ENCODE results near the gene DCAF6.
"Not testable (repeated sequence)": the region's sequence is repeated elsewhere in the genome, so short reads cannot be mapped to it uniquely, and the experiment has no call there.

DCAF6 gene

DNA sequence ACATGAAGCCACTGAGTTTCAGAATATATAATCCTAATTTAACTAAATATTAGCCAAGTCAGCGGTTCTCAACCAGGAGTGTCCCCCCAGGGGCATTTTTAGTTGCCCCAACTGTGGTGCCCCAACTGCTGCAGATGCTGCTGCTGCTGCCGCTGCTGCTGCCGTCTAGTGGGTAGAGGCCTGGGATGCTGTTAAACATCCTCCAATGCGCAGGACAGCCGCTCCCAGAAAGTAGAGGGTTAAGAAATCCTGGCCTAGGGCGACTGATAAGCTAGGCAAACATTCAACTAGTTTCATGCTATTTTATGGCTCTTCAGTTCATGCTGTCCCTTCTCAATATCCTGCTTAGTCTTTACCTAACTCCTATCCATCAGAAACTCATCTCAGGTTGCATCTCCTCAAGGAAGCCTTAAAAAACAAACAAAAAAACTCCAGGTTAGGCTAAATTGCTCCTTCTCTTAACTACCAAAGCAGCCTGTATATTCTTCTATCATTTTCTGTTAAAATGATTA is 9.9 kb upstream of the DCAF6 start:
- DNase-seq = no peak
- no peaks in the 10 kb centered on the region for H3K27me3 ChIP-seq

DNA sequence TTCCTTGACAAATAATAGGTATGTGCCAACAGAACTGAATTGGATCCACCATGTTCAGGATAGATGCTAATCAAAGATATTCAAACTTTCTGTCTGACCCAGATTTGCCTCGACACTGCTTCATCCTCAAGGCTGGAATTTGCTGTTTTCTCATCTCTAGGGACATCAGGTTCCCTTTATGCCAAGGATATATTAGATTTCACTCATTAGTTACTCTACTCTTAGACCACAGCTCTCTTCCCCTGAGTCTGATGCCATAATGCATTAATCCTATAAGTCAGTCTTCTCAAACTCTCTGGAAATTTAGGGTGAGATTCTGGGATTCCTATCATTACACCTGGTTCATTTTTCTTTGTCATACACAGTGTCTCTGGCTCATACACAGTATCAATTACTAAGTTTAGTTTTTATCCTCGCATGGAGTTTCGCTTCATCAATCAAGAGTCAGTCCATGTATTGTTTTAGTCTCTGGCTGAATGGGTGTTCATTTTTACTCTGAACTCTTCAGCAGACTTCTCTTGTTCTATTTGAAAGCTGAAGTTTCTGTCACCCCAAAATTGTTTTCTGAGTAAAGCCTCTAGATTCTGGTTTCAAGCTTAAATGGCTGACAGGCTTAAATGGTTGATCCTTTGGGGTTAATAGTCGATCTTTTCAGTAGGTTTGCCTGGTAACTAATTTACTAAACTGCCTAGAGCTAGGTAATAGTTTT is 9.3 kb upstream of the DCAF6 start:
- H3K4me1 ChIP-seq = peaks cover 4% of the 10 kb centered on the region; the same call in 1 of the 2 replicates
- H3K4me3 ChIP-seq (ENCODE audit: low read depth, low read length) = no peak overlapping the region
- DNase-seq = no peak
- TF ChIP-seq, protein P1, sequence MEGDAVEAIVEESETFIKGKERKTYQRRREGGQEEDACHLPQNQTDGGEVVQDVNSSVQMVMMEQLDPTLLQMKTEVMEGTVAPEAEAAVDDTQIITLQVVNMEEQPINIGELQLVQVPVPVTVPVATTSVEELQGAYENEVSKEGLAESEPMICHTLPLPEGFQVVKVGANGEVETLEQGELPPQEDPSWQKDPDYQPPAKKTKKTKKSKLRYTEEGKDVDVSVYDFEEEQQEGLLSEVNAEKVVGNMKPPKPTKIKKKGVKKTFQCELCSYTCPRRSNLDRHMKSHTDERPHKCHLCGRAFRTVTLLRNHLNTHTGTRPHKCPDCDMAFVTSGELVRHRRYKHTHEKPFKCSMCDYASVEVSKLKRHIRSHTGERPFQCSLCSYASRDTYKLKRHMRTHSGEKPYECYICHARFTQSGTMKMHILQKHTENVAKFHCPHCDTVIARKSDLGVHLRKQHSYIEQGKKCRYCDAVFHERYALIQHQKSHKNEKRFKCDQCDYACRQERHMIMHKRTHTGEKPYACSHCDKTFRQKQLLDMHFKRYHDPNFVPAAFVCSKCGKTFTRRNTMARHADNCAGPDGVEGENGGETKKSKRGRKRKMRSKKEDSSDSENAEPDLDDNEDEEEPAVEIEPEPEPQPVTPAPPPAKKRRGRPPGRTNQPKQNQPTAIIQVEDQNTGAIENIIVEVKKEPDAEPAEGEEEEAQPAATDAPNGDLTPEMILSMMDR (IDR thresholded peaks at IDR 0.05; ENCODE audit: low read depth, low read length) = no peak
- H3K27me3 ChIP-seq = no peaks in the 10 kb centered on the region
- no peaks in the 10 kb centered on the region for H3K36me3 ChIP-seq
- no peaks in the 10 kb centered on the region for H3K9me3 ChIP-seq

More for the DNA sequence above, 9.9 kb upstream of the DCAF6 start:
- TF ChIP-seq, protein P1 (IDR thresholded peaks at IDR 0.05; ENCODE audit: low read depth, low read length) = no peak
- Histone ChIP-seq H3K4me3 (ENCODE audit: low read depth, low read length) (no peak overlapping the region), H3K36me3 (no peaks in the 10 kb centered on the region), H3K9me3 (no peaks in the 10 kb centered on the region), H3K4me1 (peaks cover 4% of the 10 kb centered on the region; the same call in 1 of the 2 replicates)

DNA sequence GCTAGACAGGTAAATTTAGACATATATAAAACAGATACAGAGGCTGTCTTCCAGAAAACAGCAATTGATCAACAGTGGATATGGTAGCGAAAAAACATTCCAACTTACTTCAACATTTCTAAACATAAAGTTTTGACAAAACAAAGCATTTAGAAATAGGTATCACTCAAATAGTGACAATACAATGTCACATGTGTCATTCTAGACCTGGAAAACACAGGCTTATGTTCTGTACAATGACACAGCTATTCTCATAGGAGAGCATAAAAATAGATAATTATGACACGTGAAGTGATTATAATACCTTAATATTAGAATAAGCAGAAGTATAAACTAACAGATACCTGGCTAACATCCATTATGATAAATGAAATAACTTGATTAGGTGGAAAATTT is 8.0 kb upstream of the DCAF6 start:
- Histone ChIP-seq H3K4me1 (peaks cover 4% of the 10 kb centered on the region; the same call in 1 of the 2 replicates), H3K4me3 (ENCODE audit: low read depth, low read length) (no peak overlapping the region), H3K27me3 (no peaks in the 10 kb centered on the region), H3K36me3 (no peaks in the 10 kb centered on the region), H3K9me3 (no peaks in the 10 kb centered on the region)
- DNase-seq = no peak
- TF ChIP-seq, protein P1 (IDR thresholded peaks at IDR 0.05; ENCODE audit: low read depth, low read length) = no peak

DNA sequence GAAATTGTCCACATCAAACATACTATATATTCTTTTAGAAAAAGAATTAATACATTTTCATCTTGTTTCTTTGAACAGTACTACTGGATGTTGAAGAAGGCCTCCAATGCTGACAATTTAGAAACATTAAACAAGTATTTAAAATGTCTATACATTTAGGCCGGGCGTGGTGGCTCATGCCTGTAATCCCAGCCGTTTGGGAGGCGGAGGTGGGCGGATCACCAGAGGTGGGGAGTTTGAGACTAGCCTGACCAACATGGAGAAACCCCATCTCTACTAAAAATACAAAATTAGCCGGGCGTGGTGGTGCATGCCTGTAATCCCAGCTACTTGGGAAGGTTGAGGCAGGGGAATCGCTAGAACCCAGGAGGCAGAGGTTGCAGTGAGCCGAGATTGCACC is 7.6 kb upstream of the DCAF6 start:
- H3K9me3 ChIP-seq; H3K4me3 ChIP-seq (ENCODE audit: low read depth, low read length); H3K4me1 ChIP-seq: not testable (repeated sequence)

DNA sequence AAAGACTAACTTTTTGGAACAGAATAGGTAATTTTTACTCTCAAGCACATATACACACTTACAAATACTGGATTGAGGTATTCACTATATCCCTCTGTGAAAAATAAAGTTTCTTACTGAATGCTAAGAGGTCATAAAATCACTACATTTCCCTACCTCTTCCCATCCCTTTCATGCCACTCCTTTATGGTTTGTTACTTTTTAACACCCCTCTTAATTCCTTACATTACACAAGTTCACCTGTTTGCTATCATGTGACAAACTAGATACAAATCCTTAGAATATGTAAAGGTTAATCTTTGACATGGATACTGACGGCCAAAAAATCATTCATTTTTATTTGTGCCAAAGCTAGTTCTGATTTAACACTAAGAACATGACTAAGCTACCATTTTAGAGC is 6.8 kb upstream of the DCAF6 start:
- Histone ChIP-seq H3K27me3 (no peaks in the 10 kb centered on the region), H3K4me1 (peaks cover 7% of the 10 kb centered on the region), H3K9me3 (no peaks in the 10 kb centered on the region), H3K36me3 (no peaks in the 10 kb centered on the region), H3K4me3 (ENCODE audit: low read depth, low read length) (no peak overlapping the region)
- TF ChIP-seq, protein P1 (IDR thresholded peaks at IDR 0.05; ENCODE audit: low read depth, low read length) = no peak
- DNase-seq = no peak

More for the DNA sequence above, 7.6 kb upstream of the DCAF6 start:
- not testable (repeated sequence) for H3K36me3 ChIP-seq, DNase-seq, H3K27me3 ChIP-seq

DNA sequence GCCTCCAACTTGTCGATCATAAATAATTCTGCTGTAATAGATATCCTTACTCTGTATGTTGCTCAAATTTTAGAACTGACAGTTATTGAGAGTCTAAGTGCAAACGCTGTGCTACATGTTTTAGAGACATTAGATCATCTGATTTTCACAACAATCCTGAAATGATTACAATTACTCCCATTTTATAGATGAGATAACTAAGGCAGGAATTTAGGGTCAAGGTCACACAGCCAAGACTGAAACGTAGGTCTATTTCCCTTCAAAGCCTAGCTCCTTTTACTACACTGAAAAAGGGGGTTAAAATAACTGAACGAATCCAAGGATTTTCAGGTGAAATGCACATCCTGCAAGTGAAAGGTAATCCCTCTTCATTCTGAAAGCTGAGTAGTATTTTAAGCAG is 2.7 kb upstream of the DCAF6 start:
- H3K9me3 ChIP-seq = no peaks in the 10 kb centered on the region
- peak overlapping the region; percentile 93 for H3K4me3 ChIP-seq (ENCODE audit: low read depth, low read length)
- DNase-seq = no peak
- H3K36me3 ChIP-seq = no peaks in the 10 kb centered on the region
- H3K27me3 ChIP-seq = no peaks in the 10 kb centered on the region
- peaks cover 3% of the 10 kb centered on the region; the same call in 1 of the 2 replicates for H3K4me1 ChIP-seq
- TF ChIP-seq, protein P1 (IDR thresholded peaks at IDR 0.05; ENCODE audit: low read depth, low read length) = no peak

Measured in BE2C (cell line).